Bronchial epithelial cell (primary cell): Measurements from ENCODE around the gene CYP8B1. TPM values are rescaled to one million over a fixed set of nuclear protein-coding genes. Genes with fewer than 3 reads are reported as not detected.

Experiments used
- DNase-seq: peaks from one replicate; pipeline ENCODE4 v3.0.0-alpha.2; 2010; ENCODE audit warnings: low read depth
- FAIRE-seq: peaks from 2 replicates; lab custom pipeline; 2011; peaks lifted over from hg19 to GRCh38; lab: Jason Lieb, UNC
- H3K27me3 ChIP-seq: 2 replicates; pipeline ENCODE4 v1.5.1; 2011; ENCODE audit warnings: low read length; ENCODE audit not compliant: control insufficient read depth, insufficient read depth
- H3K36me3 ChIP-seq: 2 replicates; pipeline ENCODE4 v1.5.1; 2011; ENCODE audit warnings: low read length; ENCODE audit not compliant: control insufficient read depth, insufficient read depth
- H3K4me3 ChIP-seq: 2 replicates; pipeline ENCODE4 v1.5.1; 2011; ENCODE audit warnings: mild to moderate bottlenecking, low read depth, low read length, control low read depth
- CTCF ChIP-seq: IDR thresholded peaks from 2 replicates; pipeline ENCODE4 v1.5.1; 2011; ENCODE audit warnings: mild to moderate bottlenecking, moderate library complexity, low read length, control low read depth, inconsistent platforms; ENCODE audit not compliant: insufficient read depth, severe bottlenecking
- total RNA-seq: library from RNA; depleted of rRNA; stranded (reverse); fragments of >200 nt; gene quantifications from 2 replicates; pipeline ENCODE4 v1.2.1, GENCODE V29; 2014

The CYP8B1 gene
- total RNA-seq, 1 donor from 2014 or later, result not detected

GRCh38 chr3:42831321-42831713 is 44.4 kb downstream of the CYP8B1 start:
- TF ChIP-seq CTCF, result peak; percentile 74
- no peak for FAIRE-seq
- H3K36me3 ChIP-seq, result no peaks in the 10 kb centered on the region
- DNase-seq, result peak; percentile 56
- H3K4me3 ChIP-seq, result no peak overlapping the region
- H3K27me3 ChIP-seq, result no peaks in the 10 kb centered on the region

GRCh38 chr3:42830437-42831320 is 45.0 kb downstream of the CYP8B1 start:
- no peaks in the 10 kb centered on the region for H3K27me3 ChIP-seq
- no peak for FAIRE-seq
- no peak overlapping the region for H3K4me3 ChIP-seq
- TF ChIP-seq CTCF, result peak; percentile 64
- H3K36me3 ChIP-seq, result no peaks in the 10 kb centered on the region
- peak; percentile 54 for DNase-seq

- FAIRE-seq (no peak), DNase-seq (no peak)
- TF ChIP-seq CTCF, result no peak
- Histone ChIP-seq H3K27me3 (no peaks in the 10 kb centered on the region), H3K36me3 (no peaks in the 10 kb centered on the region), H3K4me3 (no peak overlapping the region)
These were observed 45.8 kb downstream of the CYP8B1 start for GRCh38 chr3:42829628-42830436.

- peak; percentile 70 for FAIRE-seq
- no peak for TF ChIP-seq CTCF
- DNase-seq, result peak; percentile 92
- Histone ChIP-seq H3K4me3 (no peak overlapping the region), H3K27me3 (no peaks in the 10 kb centered on the region), H3K36me3 (no peaks in the 10 kb centered on the region)
These were observed 46.5 kb downstream of the CYP8B1 start for GRCh38 chr3:42829083-42829627.

GRCh38 chr3:42827654-42828053 is 48.0 kb downstream of the CYP8B1 start:
- FAIRE-seq (no peak), DNase-seq (peak; percentile 58)
- no peaks in the 10 kb centered on the region for H3K27me3 ChIP-seq
- H3K36me3 ChIP-seq, result no peaks in the 10 kb centered on the region
- H3K4me3 ChIP-seq, result no peak overlapping the region
- no peak for TF ChIP-seq CTCF
